ENCODE data around the gene MYO1D. TPM values are rescaled to one million over a fixed set of nuclear protein-coding genes. Genes with fewer than 3 reads are reported as not detected.

Gene MYO1D
- total RNA-seq, 2 donors from 2014 or later: 21.4 to 48.3 TPM

GRCh38 chr17:32846143-32846542 is 30.8 kb downstream of the MYO1D start:
- ATAC-seq: no peak
- WGBS, 2 donors: 61 to 77% methylated on average over 1 of the region's 1 CpG
- intact Hi-C loops (cut with DNase I): no loop called here
- H3K4me1 ChIP-seq: no peaks in the 10 kb centered on the region
- H3K4me3 ChIP-seq: no peak overlapping the region
- H3K36me3 ChIP-seq (replicated peaks in 1 of 2; ENCODE audit: insufficient read depth in 1 of 2, low read depth in 2 of 2): no peaks in the 10 kb centered on the region
- DNase-seq: no peak
- no peak overlapping the region for H3K27ac ChIP-seq
- no peak for TF ChIP-seq CTCF (IDR thresholded peaks at IDR 0.05)
- no peak for TF ChIP-seq POLR2A (IDR thresholded peaks at IDR 0.05)
- no peaks in the 10 kb centered on the region for H3K27me3 ChIP-seq
- H3K9me3 ChIP-seq: no peaks in the 10 kb centered on the region

- intact Hi-C loops (cut with DNase I): no loop called here
- DNase-seq: no peak
- Histone ChIP-seq H3K27me3 (no peaks in the 10 kb centered on the region), H3K4me3 (no peak overlapping the region), H3K9me3 (no peaks in the 10 kb centered on the region), H3K36me3 (replicated peaks in 1 of 2; ENCODE audit: insufficient read depth in 1 of 2, low read depth in 2 of 2) (no peaks in the 10 kb centered on the region), H3K4me1 (no peaks in the 10 kb centered on the region), H3K27ac (no peak overlapping the region)
- WGBS, 2 donors: 75 to 87% methylated on average over 4 of the region's 4 CpGs
- ATAC-seq: no peak
- TF ChIP-seq CTCF (IDR thresholded peaks at IDR 0.05): no peak
- no peak for TF ChIP-seq POLR2A (IDR thresholded peaks at IDR 0.05)
These were observed 36.7 kb downstream of the MYO1D start for GRCh38 chr17:32840241-32840640.

- ATAC-seq (no peak), DNase-seq (no peak)
- Histone ChIP-seq H3K9me3 (no peaks in the 10 kb centered on the region), H3K27ac (no peak overlapping the region), H3K4me1 (no peaks in the 10 kb centered on the region), H3K27me3 (no peaks in the 10 kb centered on the region), H3K4me3 (no peak overlapping the region), H3K36me3 (replicated peaks in 1 of 2; ENCODE audit: insufficient read depth in 1 of 2, low read depth in 2 of 2) (no peaks in the 10 kb centered on the region)
- 96 to 98% methylated on average over 2 of the region's 2 CpGs for WGBS, 2 donors
- TF ChIP-seq POLR2A (IDR thresholded peaks at IDR 0.05) (no peak), CTCF (IDR thresholded peaks at IDR 0.05) (no peak)
- intact Hi-C loops (cut with DNase I): no loop called here
These were observed 40.4 kb downstream of the MYO1D start for GRCh38 chr17:32836527-32836926.

GRCh38 chr17:32835291-32835761 is 41.6 kb downstream of the MYO1D start:
- DNase-seq (no peak), ATAC-seq (no peak)
- WGBS, 2 donors: 63 to 77% methylated on average over 2 of the region's 2 CpGs
- Histone ChIP-seq H3K27me3 (no peaks in the 10 kb centered on the region), H3K36me3 (replicated peaks in 1 of 2; ENCODE audit: insufficient read depth in 1 of 2, low read depth in 2 of 2) (no peaks in the 10 kb centered on the region), H3K9me3 (no peaks in the 10 kb centered on the region), H3K4me1 (no peaks in the 10 kb centered on the region), H3K4me3 (no peak overlapping the region), H3K27ac (no peak overlapping the region)
- no peak for TF ChIP-seq POLR2A (IDR thresholded peaks at IDR 0.05)
- TF ChIP-seq CTCF (IDR thresholded peaks at IDR 0.05): no peak
- intact Hi-C loops (cut with DNase I): no loop called here

GRCh38 chr17:32834104-32834503 is 42.8 kb downstream of the MYO1D start:
- Histone ChIP-seq H3K27me3 (no peaks in the 10 kb centered on the region), H3K36me3 (replicated peaks in 1 of 2; ENCODE audit: insufficient read depth in 1 of 2, low read depth in 2 of 2) (no peaks in the 10 kb centered on the region), H3K9me3 (no peaks in the 10 kb centered on the region), H3K4me1 (peaks cover 4% of the 10 kb centered on the region), H3K4me3 (no peak overlapping the region), H3K27ac (no peak overlapping the region)
- DNase-seq (no peak), ATAC-seq (no peak)
- intact Hi-C loops (cut with DNase I): no loop called here
- 93% methylated on average over 2 of the region's 2 CpGs for WGBS, 2 donors
- TF ChIP-seq CTCF (IDR thresholded peaks at IDR 0.05): no peak
- TF ChIP-seq POLR2A (IDR thresholded peaks at IDR 0.05): no peak

All from body of pancreas (tissue), 4 donors.